Adipocyte (in vitro differentiated cells): ENCODE results near the gene CYP4B1.
"Not testable (repeated sequence)": the region's sequence is repeated elsewhere in the genome, so short reads cannot be mapped to it uniquely, and the experiment has no call there.

Experiments used
- DNase-seq: peaks from one replicate; pipeline ENCODE4 v3.0.0-alpha.2; 2015; ENCODE audit warnings: low read depth
- H3K27me3 ChIP-seq: replicated peaks from 2 replicates; pipeline ENCODE4 v1.7.0; 2013; ENCODE audit warnings: mild to moderate bottlenecking, low read length, moderate library complexity; ENCODE audit not compliant: control insufficient read depth, insufficient read depth
- H3K36me3 ChIP-seq: 2 replicates; pipeline ENCODE4 v1.7.0; 2013; ENCODE audit warnings: low read length, mild to moderate bottlenecking, moderate library complexity; ENCODE audit not compliant: control insufficient read depth, insufficient read depth, severe bottlenecking
- H3K4me1 ChIP-seq: 2 replicates; pipeline ENCODE4 v1.7.0; 2013; ENCODE audit warnings: mild to moderate bottlenecking, low read length, moderate library complexity; ENCODE audit not compliant: control insufficient read depth, insufficient read depth
- H3K4me3 ChIP-seq: 2 replicates; pipeline ENCODE4 v1.7.0; 2013; ENCODE audit warnings: mild to moderate bottlenecking, low read length, moderate library complexity
- H3K9ac ChIP-seq: 2 replicates; pipeline ENCODE4 v1.7.0; 2013; ENCODE audit warnings: mild to moderate bottlenecking, low read length, moderate library complexity
- H3K9me3 ChIP-seq: 2 replicates; pipeline ENCODE4 v1.7.0; 2013; ENCODE audit warnings: mild to moderate bottlenecking, low read length, moderate library complexity; ENCODE audit not compliant: control insufficient read depth

The CYP4B1 gene

GRCh38 chr1:46817814-46818213 lies 19.0 kb downstream of the CYP4B1 start:
- H3K27me3 ChIP-seq = peaks cover 4% of the 10 kb centered on the region
- no peak for DNase-seq
- no peak overlapping the region for H3K4me3 ChIP-seq
- H3K36me3 ChIP-seq = peaks cover 5% of the 10 kb centered on the region
- H3K9me3 ChIP-seq = no peaks in the 10 kb centered on the region
- H3K4me1 ChIP-seq = peaks cover 2% of the 10 kb centered on the region
- H3K9ac ChIP-seq = no peak overlapping the region

DNA sequence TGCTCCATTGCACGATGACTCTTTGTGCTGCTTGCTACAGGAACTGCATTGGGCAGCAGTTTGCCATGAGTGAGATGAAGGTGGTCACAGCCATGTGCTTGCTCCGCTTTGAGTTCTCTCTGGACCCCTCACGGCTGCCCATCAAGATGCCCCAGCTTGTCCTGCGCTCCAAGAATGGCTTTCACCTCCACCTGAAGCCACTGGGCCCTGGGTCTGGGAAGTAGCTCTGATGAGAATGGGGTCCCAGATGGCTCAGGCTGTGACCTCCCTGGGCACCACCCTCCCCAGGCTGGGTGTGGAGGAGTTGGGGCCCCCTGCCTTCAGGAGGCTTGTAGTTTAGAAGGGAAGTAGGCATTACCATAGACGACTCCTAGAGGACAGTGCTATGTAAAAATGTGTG lies 19.7 kb downstream of the CYP4B1 start:
- Histone ChIP-seq H3K9me3 (no peaks in the 10 kb centered on the region), H3K4me3 (no peak overlapping the region)
- no peak for DNase-seq

GRCh38 chr1:46819335-46819734 lies 20.5 kb downstream of the CYP4B1 start:
- DNase-seq = no peak

More for the DNA sequence above, 19.7 kb downstream of the CYP4B1 start:
- Histone ChIP-seq H3K36me3 (peaks cover 5% of the 10 kb centered on the region), H3K9ac (no peak overlapping the region), H3K27me3 (peaks cover 4% of the 10 kb centered on the region), H3K4me1 (peaks cover 5% of the 10 kb centered on the region)

GRCh38 chr1:46820076-46820475 lies 21.2 kb downstream of the CYP4B1 start:
- no peak for DNase-seq

More at GRCh38 chr1:46819335-46819734, 20.5 kb downstream of the CYP4B1 start:
- Histone ChIP-seq H3K4me1 (peaks cover 5% of the 10 kb centered on the region), H3K27me3 (peaks cover 4% of the 10 kb centered on the region), H3K9ac (no peak overlapping the region), H3K36me3 (peaks cover 5% of the 10 kb centered on the region), H3K4me3 (no peak overlapping the region), H3K9me3 (no peaks in the 10 kb centered on the region)

DNA sequence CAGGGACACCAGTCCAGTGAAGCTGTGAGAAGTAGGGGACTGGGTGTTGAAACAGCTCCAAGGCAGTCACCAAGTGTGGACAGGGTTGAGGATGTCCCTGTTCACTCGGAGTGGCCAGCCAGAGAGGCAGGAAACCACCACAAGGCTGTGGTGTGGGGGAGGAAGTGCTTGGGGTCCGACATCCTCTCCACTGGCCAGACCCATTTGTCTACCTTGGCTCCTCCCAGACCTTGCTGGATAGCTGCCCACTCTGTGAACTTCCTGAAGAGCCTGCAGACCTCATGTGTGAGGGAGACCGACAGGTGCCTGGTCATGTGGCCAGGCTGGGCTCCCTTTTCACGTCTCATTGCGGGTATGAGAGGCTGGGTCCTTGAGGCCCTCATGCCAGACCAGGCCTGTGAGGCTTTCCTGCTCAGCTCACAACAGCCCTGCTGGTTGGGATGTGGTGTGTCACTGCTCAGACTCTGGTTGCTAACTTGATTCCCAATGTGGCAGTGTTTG lies 21.8 kb downstream of the CYP4B1 start:
- Histone ChIP-seq H3K9me3 (peaks cover 4% of the 10 kb centered on the region), H3K27me3 (no peaks in the 10 kb centered on the region), H3K9ac (no peak overlapping the region), H3K4me1 (peaks cover 5% of the 10 kb centered on the region), H3K4me3 (no peak overlapping the region), H3K36me3 (no peaks in the 10 kb centered on the region)
- DNase-seq = no peak

More at GRCh38 chr1:46820076-46820475, 21.2 kb downstream of the CYP4B1 start:
- H3K27me3 ChIP-seq = peaks cover 3% of the 10 kb centered on the region
- H3K9ac ChIP-seq = no peak overlapping the region
- peaks cover 4% of the 10 kb centered on the region for H3K9me3 ChIP-seq
- no peak overlapping the region for H3K4me3 ChIP-seq
- H3K4me1 ChIP-seq = peaks cover 5% of the 10 kb centered on the region
- H3K36me3 ChIP-seq = peaks cover 2% of the 10 kb centered on the region

- H3K4me1 ChIP-seq = peaks cover 5% of the 10 kb centered on the region
- H3K36me3 ChIP-seq = no peaks in the 10 kb centered on the region
- no peak overlapping the region for H3K9ac ChIP-seq
- no peaks in the 10 kb centered on the region for H3K27me3 ChIP-seq
- DNase-seq = no peak
- H3K4me3 ChIP-seq = no peak overlapping the region
- H3K9me3 ChIP-seq = peaks cover 4% of the 10 kb centered on the region
Measured at GRCh38 chr1:46822248-46822826, 23.5 kb downstream of the CYP4B1 start.

DNA sequence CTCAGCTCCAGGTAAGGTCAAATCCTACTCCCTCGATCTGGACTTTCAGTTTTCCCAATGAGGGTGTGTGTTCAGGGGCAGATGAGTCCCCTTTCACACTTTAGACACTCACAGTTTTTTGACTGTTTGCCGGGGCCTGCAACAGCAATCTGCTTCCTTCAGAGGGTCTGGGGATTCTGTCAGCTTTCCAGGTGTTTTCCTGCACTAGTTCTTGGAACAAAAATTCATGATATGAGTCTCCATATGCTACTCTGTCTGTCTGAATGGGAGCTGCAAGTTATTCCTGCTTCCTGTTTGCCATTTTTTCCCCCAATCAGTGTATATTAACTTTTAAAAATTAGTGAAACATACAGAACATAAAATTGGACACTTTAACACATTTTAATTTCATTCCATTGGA lies 24.3 kb downstream of the CYP4B1 start:
- Histone ChIP-seq H3K27me3 (no peaks in the 10 kb centered on the region), H3K36me3 (no peaks in the 10 kb centered on the region), H3K9me3 (peaks cover 4% of the 10 kb centered on the region), H3K4me1 (peaks cover 5% of the 10 kb centered on the region), H3K4me3 (no peak overlapping the region), H3K9ac (no peak overlapping the region)
- DNase-seq = no peak

DNA sequence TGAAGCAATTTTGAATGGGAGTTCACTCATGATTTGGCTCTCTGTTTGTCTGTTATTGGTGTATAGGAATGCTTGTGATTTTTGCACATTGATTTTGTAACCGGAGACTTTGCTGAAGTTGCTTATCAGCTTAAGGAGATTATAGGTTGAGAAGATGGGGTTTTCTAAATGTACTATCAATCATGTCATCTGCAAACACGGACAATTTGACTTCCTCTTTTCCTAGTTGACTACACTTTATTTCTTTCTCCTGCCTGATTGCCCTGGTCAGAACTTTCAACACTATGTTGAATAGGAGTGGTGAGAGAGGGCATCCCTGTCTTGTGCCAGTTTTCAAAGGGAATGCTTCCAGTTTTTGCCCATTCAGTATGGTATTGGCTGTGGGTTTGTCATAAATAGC lies 28.0 kb downstream of the CYP4B1 start:
- not testable (repeated sequence) for H3K4me3 ChIP-seq, H3K36me3 ChIP-seq

GRCh38 chr1:46830665-46831322 lies 31.9 kb downstream of the CYP4B1 start:
- Histone ChIP-seq H3K36me3 (no peaks in the 10 kb centered on the region), H3K27me3 (no peaks in the 10 kb centered on the region), H3K4me1 (no peaks in the 10 kb centered on the region), H3K4me3 (no peak overlapping the region), H3K9ac (no peak overlapping the region), H3K9me3 (no peaks in the 10 kb centered on the region)
- no peak for DNase-seq

More for the DNA sequence above, 28.0 kb downstream of the CYP4B1 start:
- not testable (repeated sequence) for DNase-seq, H3K9me3 ChIP-seq, H3K9ac ChIP-seq, H3K4me1 ChIP-seq, H3K27me3 ChIP-seq

DNA sequence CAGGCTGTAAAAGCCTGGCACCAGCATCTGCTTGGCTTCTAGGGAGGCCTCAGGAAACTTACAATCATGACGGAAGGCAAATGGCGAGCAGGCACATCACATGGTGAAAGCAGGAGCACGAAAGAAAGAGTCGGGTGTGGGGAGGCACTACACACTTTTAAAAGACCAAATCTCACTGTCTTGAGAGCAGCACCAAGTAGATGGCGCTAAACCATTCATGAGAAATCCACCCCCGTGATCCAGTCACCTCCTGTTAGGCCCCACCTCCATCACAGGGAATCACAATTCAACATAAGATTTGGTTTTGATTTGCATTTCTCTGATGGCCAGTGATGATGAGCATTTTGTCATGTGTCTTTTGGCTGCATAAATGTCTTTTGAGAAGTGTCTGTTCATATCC lies 36.6 kb downstream of the CYP4B1 start:
- not testable (repeated sequence) for DNase-seq, H3K4me3 ChIP-seq, H3K36me3 ChIP-seq, H3K9ac ChIP-seq, H3K9me3 ChIP-seq, H3K4me1 ChIP-seq, H3K27me3 ChIP-seq

DNA sequence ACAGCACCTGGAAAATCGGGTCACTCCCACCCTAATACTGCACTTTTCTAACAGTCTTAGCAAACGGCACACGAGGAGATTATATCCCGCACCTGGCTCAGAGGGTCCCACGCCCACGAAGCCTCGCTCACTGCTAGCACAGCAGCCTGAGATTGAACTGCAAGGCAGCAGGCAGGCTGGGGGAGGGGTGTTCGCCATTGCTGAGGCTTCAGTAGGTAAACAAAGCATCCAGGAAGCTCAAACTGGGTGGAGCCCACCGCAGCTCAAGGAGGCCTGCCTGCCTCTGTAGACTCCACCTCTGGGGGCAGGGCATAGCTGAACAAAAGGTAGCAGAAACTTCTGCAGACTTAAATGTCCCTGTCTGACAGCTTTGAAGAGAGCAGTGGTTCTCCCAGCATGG lies 47.5 kb downstream of the CYP4B1 start:
- H3K36me3 ChIP-seq, H3K9ac ChIP-seq, H3K9me3 ChIP-seq, H3K4me1 ChIP-seq, H3K4me3 ChIP-seq, H3K27me3 ChIP-seq, DNase-seq: not testable (repeated sequence)
